GM18499 (cell line): ENCODE data around the gene CCR2.
"Not testable (repeated sequence)": the region's sequence is repeated elsewhere in the genome, so short reads cannot be mapped to it uniquely, and the experiment has no call there.

Experiments
- ATAC-seq: cut with Tn5 transposase; IDR thresholded peaks from one replicate; pipeline ENCODE4 v1.9.1; 2021; ENCODE audit warnings: moderate number of reproducible peaks; ENCODE audit not compliant: insufficient read depth, unreplicated experiment

The CCR2 gene

DNA sequence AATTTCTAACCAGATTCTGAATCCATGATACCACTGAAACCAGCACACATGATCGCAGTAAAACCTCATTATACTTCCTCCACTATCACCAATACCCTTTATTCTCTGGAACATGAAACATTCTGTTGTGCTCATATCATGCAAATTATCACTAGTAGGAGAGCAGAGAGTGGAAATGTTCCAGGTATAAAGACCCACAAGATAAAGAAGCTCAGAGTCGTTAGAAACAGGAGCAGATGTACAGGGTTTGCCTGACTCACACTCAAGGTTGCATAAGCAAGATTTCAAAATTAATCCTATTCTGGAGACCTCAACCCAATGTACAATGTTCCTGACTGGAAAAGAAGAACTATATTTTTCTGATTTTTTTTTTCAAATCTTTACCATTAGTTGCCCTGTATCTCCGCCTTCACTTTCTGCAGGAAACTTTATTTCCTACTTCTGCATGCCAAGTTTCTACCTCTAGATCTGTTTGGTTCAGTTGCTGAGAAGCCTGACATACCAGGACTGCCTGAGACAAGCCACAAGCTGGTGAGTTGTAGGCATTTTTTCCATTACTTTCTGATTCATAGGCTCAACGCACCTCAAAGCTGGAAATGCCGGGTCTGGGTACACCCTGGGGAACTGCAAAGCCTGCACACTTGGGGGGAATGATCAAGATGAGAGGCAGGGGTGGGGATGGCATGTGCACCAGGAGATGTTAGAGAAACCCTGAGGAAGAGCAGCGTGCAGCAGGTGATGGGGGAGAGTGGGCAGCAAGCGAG is at the start of gene CCR2:
TSS of gene CCR2 (plus strand) at position 465 of the 764 bp plus-strand sequence. CDS start 3,417 bp downstream, outside the sequence.
- no peak for ATAC-seq

- ATAC-seq, result no peak
Measured at GRCh38 chr3:46304739-46305138, 49.2 kb upstream of the CCR2 start.

DNA sequence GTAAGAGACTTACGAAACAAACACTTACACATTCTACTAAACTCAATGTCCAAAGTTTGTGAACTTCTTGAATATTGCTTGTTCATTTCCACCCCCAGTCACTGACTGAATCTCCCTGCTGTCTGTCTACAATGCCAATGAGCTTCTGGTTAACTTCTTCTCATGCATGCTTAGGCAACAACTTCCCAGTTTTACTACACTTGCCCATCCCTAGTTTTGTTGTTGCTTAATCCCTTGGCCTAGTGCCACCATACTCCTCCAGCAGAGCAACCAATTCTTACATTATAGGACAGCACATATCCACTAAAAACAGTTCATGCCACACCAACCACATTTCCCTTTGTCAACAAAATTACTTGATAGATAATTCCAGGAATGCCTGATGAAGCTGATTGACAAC is 40.9 kb upstream of the CCR2 start:
- no peak for ATAC-seq

DNA sequence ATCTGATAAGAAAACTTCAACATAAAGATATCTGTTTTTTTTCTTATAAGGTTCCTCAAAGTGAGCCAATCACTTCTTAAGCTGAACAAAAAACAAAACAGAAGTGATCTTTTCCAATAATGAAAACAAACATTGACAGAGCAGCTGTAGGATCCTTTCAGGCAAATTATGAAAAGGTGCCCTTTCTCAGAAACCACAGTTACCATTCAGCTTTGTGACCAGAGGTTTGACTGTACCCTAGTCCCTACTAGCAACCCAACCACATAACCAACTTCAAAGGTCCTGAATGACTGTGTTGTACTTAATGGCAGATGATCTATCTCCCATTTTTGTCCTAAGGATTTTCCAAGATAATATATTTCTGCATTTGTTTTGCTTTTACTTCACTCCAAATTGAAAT is 39.4 kb upstream of the CCR2 start:
- no peak for ATAC-seq

DNA sequence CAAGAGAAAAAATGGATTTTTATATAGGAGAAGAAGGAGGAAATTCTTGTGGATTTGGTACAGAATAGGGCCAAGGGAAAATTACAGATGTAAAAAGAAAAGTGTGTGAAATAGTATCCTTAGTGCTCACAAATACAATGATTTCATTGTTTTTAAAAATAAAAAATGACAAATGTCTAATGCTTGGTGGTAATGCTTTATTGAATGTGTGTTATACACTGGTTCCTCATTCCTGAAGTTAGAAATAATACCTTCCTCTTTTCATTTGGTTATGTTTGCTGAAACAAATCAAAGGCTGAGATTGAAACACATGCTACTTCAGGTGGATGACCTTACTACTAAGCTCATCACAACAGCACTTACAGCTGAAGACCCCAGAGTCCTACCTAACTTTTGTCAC is 37.7 kb upstream of the CCR2 start:
- no peak for ATAC-seq

DNA sequence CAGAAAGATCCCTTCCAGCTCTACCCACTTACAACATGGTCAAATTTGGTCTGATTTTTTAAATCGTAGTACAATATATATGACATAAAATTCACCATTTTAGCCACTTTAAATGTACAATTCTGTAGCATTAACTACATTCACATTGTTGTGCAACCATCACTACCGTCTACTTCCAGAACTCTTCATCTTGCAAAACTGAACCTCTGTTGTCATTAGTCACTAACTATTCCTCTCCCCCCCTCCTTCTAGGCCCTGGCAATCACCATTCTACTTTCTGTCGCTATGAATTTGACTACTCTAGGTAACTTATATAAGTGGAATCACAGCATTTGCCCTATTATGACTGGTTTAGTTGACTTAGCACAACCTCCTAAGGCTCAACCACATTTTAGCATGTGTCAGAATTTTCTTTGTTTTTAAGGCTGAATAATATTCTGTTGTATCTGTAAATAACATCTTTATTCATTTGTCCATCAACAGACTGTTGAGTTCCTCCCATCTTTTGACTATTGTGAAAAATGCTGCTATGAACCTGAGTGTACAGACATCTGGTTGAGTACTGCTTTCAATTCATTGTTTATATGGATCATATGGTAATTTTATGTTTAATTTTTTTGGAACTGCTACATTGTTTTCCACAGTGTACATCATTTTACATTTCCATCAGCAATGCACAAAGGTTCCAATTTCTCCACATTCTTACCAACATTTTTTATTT is 35.5 kb upstream of the CCR2 start:
- no peak for ATAC-seq

DNA sequence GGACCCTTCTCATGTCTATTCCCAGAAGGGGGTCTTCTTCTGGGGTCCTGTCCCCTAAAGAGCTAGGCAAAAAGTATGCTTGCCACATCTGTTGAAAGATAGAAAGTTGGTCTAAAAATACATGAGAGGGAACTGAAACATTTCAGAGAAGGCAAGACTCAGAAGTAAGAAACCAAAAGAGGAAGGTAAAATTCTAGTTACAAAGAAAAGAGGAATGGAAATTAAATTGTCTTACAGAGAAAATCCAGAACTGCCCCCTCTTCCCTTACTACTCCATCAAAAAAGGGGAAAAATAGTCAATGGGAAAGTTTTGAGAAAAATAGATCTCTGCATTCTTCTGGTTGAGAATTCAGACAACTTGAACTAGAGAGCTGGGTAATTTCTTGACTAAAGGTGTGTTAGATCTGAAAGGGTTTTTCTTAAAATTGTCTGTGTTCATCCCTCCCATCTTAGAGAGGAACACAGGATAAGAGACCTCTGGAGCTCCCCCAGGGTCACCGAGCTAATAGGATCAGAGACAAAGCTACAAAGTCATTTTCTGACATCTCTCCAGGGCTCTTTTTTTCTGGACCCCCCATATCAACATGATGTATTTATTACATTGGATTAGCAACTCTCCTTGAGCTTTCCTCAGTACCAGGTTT is 32.3 kb upstream of the CCR2 start:
- ATAC-seq, result no peak

DNA sequence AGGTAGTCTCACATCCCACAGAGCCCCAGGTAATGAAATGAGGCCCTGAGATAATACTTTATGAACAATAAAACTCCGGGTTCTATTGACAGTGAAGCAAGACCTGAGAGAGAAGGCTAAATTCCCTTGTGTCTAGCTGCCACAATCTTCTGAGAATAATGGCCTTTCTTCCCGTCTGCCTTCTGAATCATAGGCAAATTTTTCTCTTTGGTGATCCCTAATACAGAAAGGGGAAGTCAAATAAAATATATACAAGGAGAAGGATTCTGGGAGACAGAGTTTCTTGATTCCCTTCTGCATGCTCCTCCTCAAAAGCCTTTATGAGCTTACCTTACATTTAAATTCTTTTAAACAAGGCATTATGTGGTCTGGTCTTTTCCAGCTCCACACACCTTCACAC is 29.9 kb upstream of the CCR2 start:
- ATAC-seq, result no peak

GRCh38 chr3:46325645-46326300 is 28.1 kb upstream of the CCR2 start:
- no peak for ATAC-seq

- ATAC-seq, result not testable (repeated sequence)
Measured at GRCh38 chr3:46330676-46331075, 23.2 kb upstream of the CCR2 start.

DNA sequence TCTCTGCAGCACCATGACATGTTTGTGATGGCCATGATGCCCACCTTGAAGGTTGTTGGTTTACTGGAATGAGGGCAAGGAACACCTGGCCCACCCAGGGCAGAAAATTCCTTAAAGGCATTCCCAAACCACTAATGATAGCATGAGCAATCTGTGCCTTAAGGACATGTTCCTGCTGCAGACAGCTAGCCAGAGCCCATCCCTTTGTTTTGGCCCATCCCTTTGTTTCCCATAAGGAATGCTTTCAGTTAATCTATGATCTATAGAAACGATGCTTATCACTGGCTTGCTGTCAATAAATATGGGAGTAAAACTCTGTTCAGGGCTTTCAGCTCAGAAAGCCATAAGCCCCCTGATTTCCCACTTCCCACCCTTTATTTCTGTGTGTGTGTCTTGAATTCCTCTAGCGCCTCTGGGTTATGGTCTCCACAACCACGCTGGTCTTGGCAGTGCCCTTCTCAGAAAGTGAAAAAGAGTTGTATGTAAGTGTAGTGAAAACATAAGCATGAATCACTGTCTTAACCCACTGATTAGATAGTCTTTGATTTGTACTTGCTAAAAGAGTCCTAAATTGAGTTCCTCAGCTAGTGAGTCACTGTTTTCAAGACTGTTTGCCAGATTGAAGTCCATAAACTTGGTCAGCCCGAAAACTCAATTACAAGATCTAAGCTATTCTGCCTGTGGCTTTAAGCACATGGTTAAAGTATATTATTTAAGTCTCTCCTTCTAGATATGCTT is 19.0 kb upstream of the CCR2 start:
- ATAC-seq, result no peak

DNA sequence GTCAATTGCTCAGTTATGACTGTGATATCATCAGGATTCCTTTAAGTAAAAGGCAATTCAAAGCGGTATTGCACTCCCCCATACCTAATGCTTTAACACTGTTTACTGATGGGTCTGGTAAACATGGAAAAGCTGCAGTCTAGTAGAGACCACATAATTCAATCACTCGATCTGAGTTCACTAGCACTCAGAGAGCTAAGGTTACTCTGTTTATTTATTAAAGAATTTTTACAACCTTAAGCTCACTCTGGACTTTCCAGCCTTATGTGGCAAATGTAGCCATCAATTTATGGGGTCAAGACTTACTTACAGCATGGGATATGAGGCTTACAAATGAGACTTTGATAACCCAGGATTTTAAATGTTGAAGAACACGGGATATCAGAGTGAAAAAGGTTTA is 18.4 kb upstream of the CCR2 start:
- no peak for ATAC-seq

GRCh38 chr3:46337911-46338310 is 16.0 kb upstream of the CCR2 start:
- no peak for ATAC-seq

DNA sequence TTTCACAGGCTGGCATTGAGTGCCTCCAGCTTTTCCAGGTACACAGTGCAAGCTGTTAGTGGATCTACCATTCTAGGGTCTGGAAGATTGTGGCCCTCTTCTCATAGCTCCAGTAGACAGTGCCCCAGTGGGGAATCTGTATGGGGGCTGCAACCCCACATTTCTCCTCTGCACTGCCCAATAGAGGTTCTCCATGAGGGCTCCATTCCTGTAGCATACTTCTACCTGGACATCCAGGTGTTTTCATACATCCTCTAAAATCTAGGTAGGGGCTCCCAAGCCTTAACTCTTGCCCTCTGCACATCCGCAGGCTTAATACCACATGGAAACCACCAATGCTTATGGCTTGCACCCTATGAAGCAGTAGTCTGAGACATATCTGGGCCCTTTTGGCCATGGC is 15.1 kb upstream of the CCR2 start:
- ATAC-seq, result no peak

- ATAC-seq, result no peak
Measured at GRCh38 chr3:46344476-46344875, 9.4 kb upstream of the CCR2 start.

- no peak for ATAC-seq
Measured at GRCh38 chr3:46348823-46349482, 5.0 kb upstream of the CCR2 start.

GRCh38 chr3:46349484-46350261 is 4.2 kb upstream of the CCR2 start:
- no peak for ATAC-seq

- ATAC-seq, result no peak
Measured at GRCh38 chr3:46350262-46350565, 3.7 kb upstream of the CCR2 start.

DNA sequence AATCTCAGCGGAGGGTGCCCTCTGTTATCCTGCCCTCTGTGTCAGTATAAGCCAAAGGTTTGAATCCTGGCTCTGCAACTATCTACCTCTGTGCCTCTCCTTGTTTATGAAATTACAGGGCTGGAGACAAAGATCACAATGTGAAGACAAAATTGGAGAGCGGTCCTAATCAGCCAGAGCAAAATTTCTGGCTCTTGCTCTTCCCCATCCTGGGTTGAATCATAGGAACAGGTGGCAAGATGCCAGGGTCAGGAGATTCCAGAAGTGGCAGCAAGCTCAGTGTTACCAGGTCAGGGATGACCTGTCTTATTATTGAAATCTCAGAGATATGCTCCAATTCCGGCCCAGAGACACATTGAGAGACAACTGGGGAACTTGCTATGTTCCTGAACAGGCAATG is 2.3 kb upstream of the CCR2 start:
- ATAC-seq, result no peak
